Retinal pigment epithelial cell (primary cell): ENCODE data around the gene DNAJC25.

Experiments used
- DNase-seq: peaks from one replicate; pipeline ENCODE4 v3.0.0-alpha.2; 2010; ENCODE audit warnings: low read depth
- H3K4me3 ChIP-seq: 2 replicates; pipeline ENCODE4 v1.5.1; 2011; ENCODE audit warnings: mild to moderate bottlenecking, low read length, control low read depth, moderate library complexity
- CTCF ChIP-seq: conservative IDR thresholded peaks from 2 replicates; pipeline ENCODE4 v1.5.1; 2011; ENCODE audit warnings: low read depth, low read length, control low read depth, inconsistent platforms

DNAJC25 gene

GRCh38 chr9:111679199-111679598 is 48.1 kb downstream of the DNAJC25 start:
- no peak overlapping the region for H3K4me3 ChIP-seq
- no peak for TF ChIP-seq CTCF
- no peak for DNase-seq

- no peak overlapping the region for H3K4me3 ChIP-seq
- no peak for TF ChIP-seq CTCF
- DNase-seq: no peak
Measured at GRCh38 chr9:111683392-111683791, 52.3 kb downstream of the DNAJC25 start.

GRCh38 chr9:111691672-111692329 is 60.7 kb downstream of the DNAJC25 start:
- TF ChIP-seq CTCF: peak; percentile 41
- H3K4me3 ChIP-seq: no peak overlapping the region
- peak; percentile 6 for DNase-seq

- no peak for DNase-seq
- TF ChIP-seq CTCF: no peak
- no peak overlapping the region for H3K4me3 ChIP-seq
Measured at GRCh38 chr9:111696796-111697195, 65.7 kb downstream of the DNAJC25 start.

GRCh38 chr9:111700776-111701175 is 69.6 kb downstream of the DNAJC25 start:
- H3K4me3 ChIP-seq: no peak overlapping the region
- TF ChIP-seq CTCF: no peak
- no peak for DNase-seq
